H9 (cell line): Measurements from ENCODE around the gene CNGA2. TPM values are rescaled to one million over a fixed set of nuclear protein-coding genes. Genes with fewer than 3 reads are reported as not detected.

ENCODE experiments used
- DNase-seq: peaks from one replicate; pipeline ENCODE4 v3.0.0-alpha.2; 2017
- H2AFZ ChIP-seq: one replicate; pipeline ENCODE4 v1.6.1; 2013; ENCODE audit warnings: mild to moderate bottlenecking, low read length, control low read depth, moderate library complexity
- H2AK5ac ChIP-seq: 2 replicates; pipeline ENCODE4 v1.6.1; 2013; ENCODE audit warnings: low read length, control low read depth, mixed read lengths; ENCODE audit not compliant: insufficient read length
- H2BK120ac ChIP-seq: one replicate; pipeline ENCODE4 v1.6.1; 2013; ENCODE audit warnings: low read depth, mild to moderate bottlenecking, low read length, control low read depth, inconsistent platforms; ENCODE audit not compliant: poor library complexity, severe bottlenecking
- H2BK12ac ChIP-seq: 2 replicates; pipeline ENCODE4 v1.6.1; 2013; ENCODE audit warnings: low read length, control low read depth, mixed read lengths, low read depth; ENCODE audit not compliant: insufficient read length
- H2BK15ac ChIP-seq: 2 replicates; pipeline ENCODE4 v1.6.1; 2013; ENCODE audit warnings: low read depth, low read length, control low read depth
- H2BK20ac ChIP-seq: one replicate; pipeline ENCODE4 v1.6.1; 2013; ENCODE audit warnings: low read depth, mild to moderate bottlenecking, low read length, control low read depth, inconsistent platforms; ENCODE audit not compliant: poor library complexity, severe bottlenecking
- H2BK5ac ChIP-seq: 2 replicates; pipeline ENCODE4 v1.6.1; 2013; ENCODE audit warnings: low read length, control low read depth, mixed read lengths; ENCODE audit not compliant: insufficient read length
- H3K14ac ChIP-seq: 2 replicates; pipeline ENCODE4 v1.6.1; 2013; ENCODE audit warnings: low read length, control low read depth; ENCODE audit not compliant: insufficient read depth
- H3K18ac ChIP-seq: 2 replicates; pipeline ENCODE4 v1.6.1; 2013; ENCODE audit warnings: low read depth, mild to moderate bottlenecking, mixed read lengths, low read length, control low read depth; ENCODE audit not compliant: insufficient read length
- H3K23ac ChIP-seq: 2 replicates; pipeline ENCODE4 v1.6.1; 2013; ENCODE audit warnings: low read length, control low read depth, mixed read lengths, low read depth; ENCODE audit not compliant: insufficient read length
- H3K23me2 ChIP-seq: 2 replicates; pipeline ENCODE4 v1.6.1; 2013; ENCODE audit warnings: low read depth, mild to moderate bottlenecking, mixed read lengths, low read length, control low read depth; ENCODE audit not compliant: insufficient read length, poor library complexity, severe bottlenecking
- H3K27ac ChIP-seq: 2 replicates; pipeline ENCODE4 v1.5.1; 2013; ENCODE audit warnings: low read length, control low read depth, mixed read lengths, low read depth; ENCODE audit not compliant: insufficient read length
- H3K27me3 ChIP-seq: 2 replicates; pipeline ENCODE4 v1.6.1; 2013; ENCODE audit warnings: low read length, control low read depth, inconsistent platforms; ENCODE audit not compliant: insufficient read depth
- H3K4ac ChIP-seq: 2 replicates; pipeline ENCODE4 v1.6.1; 2013; ENCODE audit warnings: low read depth, mild to moderate bottlenecking, control low read depth, inconsistent platforms, low read length, moderate library complexity
- H3K4me1 ChIP-seq: 2 replicates; pipeline ENCODE4 v1.6.1; 2013; ENCODE audit warnings: low read length, control low read depth, inconsistent platforms; ENCODE audit not compliant: insufficient read depth
- H3K4me2 ChIP-seq: 2 replicates; pipeline ENCODE4 v1.6.1; 2013; ENCODE audit warnings: low read length, control low read depth, mixed read lengths; ENCODE audit not compliant: insufficient read length, insufficient read depth
- H3K56ac ChIP-seq: 2 replicates; pipeline ENCODE4 v1.6.1; 2013; ENCODE audit warnings: low read depth, mild to moderate bottlenecking, mixed read lengths, low read length, control low read depth; ENCODE audit not compliant: insufficient read length
- H3K79me1 ChIP-seq: 2 replicates; pipeline ENCODE4 v1.6.1; 2013; ENCODE audit warnings: low read depth, mild to moderate bottlenecking, moderate library complexity, low read length, control low read depth, inconsistent platforms; ENCODE audit not compliant: insufficient read depth, poor library complexity, severe bottlenecking
- H3K79me2 ChIP-seq: 2 replicates; pipeline ENCODE4 v1.6.1; 2013; ENCODE audit warnings: low read length, control low read depth, inconsistent platforms; ENCODE audit not compliant: insufficient read depth
- H3K9ac ChIP-seq: 2 replicates; pipeline ENCODE4 v1.6.1; 2013; ENCODE audit warnings: low read length, control low read depth, mixed read lengths; ENCODE audit not compliant: insufficient read length; ENCODE audit errors: extremely low read depth
- H3K9me3 ChIP-seq: one replicate; pipeline ENCODE4 v1.6.1; 2013; ENCODE audit warnings: low read depth, low read length, inconsistent platforms; ENCODE audit not compliant: control insufficient read depth
- H3T11ph ChIP-seq: one replicate; pipeline ENCODE4 v1.6.1; 2013; ENCODE audit warnings: mild to moderate bottlenecking, low read length, control low read depth, inconsistent platforms
- H4K20me1 ChIP-seq: one replicate; pipeline ENCODE4 v1.6.1; 2013; ENCODE audit not compliant: control insufficient read depth, insufficient read length, insufficient read depth
- H4K5ac ChIP-seq: 2 replicates; pipeline ENCODE4 v1.6.1; 2013; ENCODE audit warnings: low read depth, mild to moderate bottlenecking, mixed read lengths, low read length, control low read depth; ENCODE audit not compliant: insufficient read length
- H4K8ac ChIP-seq: replicated peaks from 2 replicates; pipeline ENCODE4 v1.6.1; 2013; ENCODE audit warnings: low read length, control low read depth, mixed read lengths, low read depth; ENCODE audit not compliant: insufficient read length
- H4K91ac ChIP-seq: 2 replicates; pipeline ENCODE4 v1.6.1; 2013; ENCODE audit warnings: low read depth, mild to moderate bottlenecking, moderate library complexity, mixed read lengths, low read length, control low read depth; ENCODE audit not compliant: insufficient read length
- H3K27ac Mint-ChIP-seq, 3 experiments: 2 replicates in 2 of 3; 3 replicates in 1 of 3; pipeline ENCODE4 v1.8.0; 2020 to 2021; ENCODE audit warnings: mixed read lengths in 3 of 3, mild to moderate bottlenecking in 1 of 3, moderate library complexity in 1 of 3
- H3K27me3 Mint-ChIP-seq: 2 replicates; pipeline ENCODE4 v1.8.0; 2021; ENCODE audit warnings: low read depth, mild to moderate bottlenecking, moderate library complexity, mixed read lengths
- H3K36me3 Mint-ChIP-seq, 3 experiments: 2 replicates in 2 of 3; 3 replicates in 1 of 3; pipeline ENCODE4 v1.8.0; 2020 to 2021; ENCODE audit warnings: low read depth in 3 of 3, mixed read lengths in 3 of 3; ENCODE audit not compliant: insufficient read depth in 1 of 3
- H3K4me1 Mint-ChIP-seq, 2 experiments: 2 replicates each; pipeline ENCODE4 v1.8.0; 2020; ENCODE audit warnings: mixed read lengths in 2 of 2
- H3K4me3 Mint-ChIP-seq, 2 experiments: 2 replicates in 1 of 2; 3 replicates in 1 of 2; pipeline ENCODE4 v1.8.0; 2020 to 2021; ENCODE audit warnings: mild to moderate bottlenecking in 2 of 2, mixed read lengths in 2 of 2, moderate library complexity in 1 of 2
- H3K9me3 Mint-ChIP-seq, 2 experiments: 2 replicates in 1 of 2; 3 replicates in 1 of 2; pipeline ENCODE4 v1.8.0; 2020; ENCODE audit warnings: mild to moderate bottlenecking in 2 of 2, mixed read lengths in 2 of 2, moderate library complexity in 1 of 2
- WGBS: extraction: QIAGEN DNeasy Blood & Tissue Kit; methylation state at CpG from one replicate; pipeline ENCODE4 v1.1.7; 2013; ENCODE audit warnings: missing lambda C conversion rate, low lambda C conversion rate, mixed read lengths; ENCODE audit not compliant: insufficient read length; ENCODE audit errors: extremely low coverage; 5-methylcytosine and 5-hydroxymethylcytosine counted together
- total RNA-seq: library from RNA; stranded (reverse); gene quantifications from 2 replicates; pipeline ENCODE4 v1.2.1, GENCODE V29; 2021
- TF ChIP-seq, protein P1 (sequence below): fragments of 200-600 bp; sonication (generic); conservative IDR thresholded peaks from 3 replicates; pipeline ENCODE4 v1.8.0; 2021; ENCODE audit warnings: antibody characterized with exemption, mild to moderate bottlenecking

The CNGA2 gene
- total RNA-seq, 1 experiment from 2014 or later = not detected

DNA sequence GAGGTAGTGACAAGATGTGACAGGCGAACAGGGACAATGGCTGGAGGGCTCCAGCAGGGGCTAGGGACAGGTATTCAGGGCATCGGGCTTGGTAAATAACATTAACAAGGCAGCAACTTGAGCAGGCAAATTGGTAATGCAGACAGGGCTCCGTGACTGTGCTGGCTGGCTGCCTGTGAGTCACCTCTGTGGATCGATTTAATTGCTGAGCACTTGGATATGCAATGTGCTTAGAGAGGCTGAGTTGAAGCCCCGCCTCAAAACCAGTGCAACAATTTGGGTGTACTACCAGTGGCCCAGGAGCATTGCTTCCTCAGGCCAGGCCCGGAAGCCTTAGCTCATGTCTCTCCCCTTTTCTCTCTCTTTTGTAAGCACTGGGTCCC, 19.5 kb downstream of the CNGA2 start:
- Histone ChIP-seq H3K56ac (no peak overlapping the region), H3K23me2 (peaks cover 2% of the 10 kb centered on the region), H3T11ph (no peak overlapping the region), H4K5ac (no peak overlapping the region), H3K4ac (no peak overlapping the region), H3K9me3 (peaks cover 42% of the 10 kb centered on the region), H3K27me3 (no peaks in the 10 kb centered on the region), H4K8ac (no peak overlapping the region), H3K18ac (no peak overlapping the region), H2BK15ac (no peak overlapping the region), H3K23ac (no peak overlapping the region), H2BK20ac (no peak overlapping the region), H3K14ac (no peak overlapping the region), H4K20me1 (no peaks in the 10 kb centered on the region), H3K79me2 (no peaks in the 10 kb centered on the region), H2BK12ac (no peak overlapping the region), H4K91ac (no peak overlapping the region), H3K9ac (no peak overlapping the region), H2BK5ac (no peak overlapping the region), H2BK120ac (no peak overlapping the region), H3K4me1 (no peaks in the 10 kb centered on the region), H3K4me2 (peak overlapping the region; percentile 14), H3K27ac (no peak overlapping the region), H2AK5ac (no peak overlapping the region), H2AFZ (no peak overlapping the region), H3K79me1 (no peaks in the 10 kb centered on the region)
- peak; percentile 36 for DNase-seq
- no peak overlapping the region for H3K4me3 Mint-ChIP-seq
- H3K27me3 Mint-ChIP-seq = peaks cover 16% of the 10 kb centered on the region
- no CpG with 5 or more reads among the region's 6 CpGs for WGBS
- H3K27ac Mint-ChIP-seq = no peak overlapping the region
- peaks cover 7 to 9% of the 10 kb centered on the region in 2 experiments for H3K4me1 Mint-ChIP-seq
- peaks cover 0 to 2% (median 2%) of the 10 kb centered on the region in 3 experiments; a peak in 2 of 7 replicates for H3K36me3 Mint-ChIP-seq
- H3K9me3 Mint-ChIP-seq = peaks cover 66 to 79% of the 10 kb centered on the region in 2 experiments
- TF ChIP-seq, protein P1, sequence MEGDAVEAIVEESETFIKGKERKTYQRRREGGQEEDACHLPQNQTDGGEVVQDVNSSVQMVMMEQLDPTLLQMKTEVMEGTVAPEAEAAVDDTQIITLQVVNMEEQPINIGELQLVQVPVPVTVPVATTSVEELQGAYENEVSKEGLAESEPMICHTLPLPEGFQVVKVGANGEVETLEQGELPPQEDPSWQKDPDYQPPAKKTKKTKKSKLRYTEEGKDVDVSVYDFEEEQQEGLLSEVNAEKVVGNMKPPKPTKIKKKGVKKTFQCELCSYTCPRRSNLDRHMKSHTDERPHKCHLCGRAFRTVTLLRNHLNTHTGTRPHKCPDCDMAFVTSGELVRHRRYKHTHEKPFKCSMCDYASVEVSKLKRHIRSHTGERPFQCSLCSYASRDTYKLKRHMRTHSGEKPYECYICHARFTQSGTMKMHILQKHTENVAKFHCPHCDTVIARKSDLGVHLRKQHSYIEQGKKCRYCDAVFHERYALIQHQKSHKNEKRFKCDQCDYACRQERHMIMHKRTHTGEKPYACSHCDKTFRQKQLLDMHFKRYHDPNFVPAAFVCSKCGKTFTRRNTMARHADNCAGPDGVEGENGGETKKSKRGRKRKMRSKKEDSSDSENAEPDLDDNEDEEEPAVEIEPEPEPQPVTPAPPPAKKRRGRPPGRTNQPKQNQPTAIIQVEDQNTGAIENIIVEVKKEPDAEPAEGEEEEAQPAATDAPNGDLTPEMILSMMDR = no peak
